H1 (cell line): ENCODE measurements around the gene ADCY6. TPM values are rescaled to one million over a fixed set of nuclear protein-coding genes. Genes with fewer than 3 reads are reported as not detected.

ENCODE experiments used
- CTCF ChIA-PET: fragments of 300-600 bp; sonication (Branson Sonifier 250); formaldehyde crosslinking; loops from one replicate; lab custom pipeline; 2021; ENCODE audit not compliant: partially characterized antibody; lab: Charles Lee
- POLR2A ChIA-PET: fragments of 300-600 bp; sonication (Branson Sonifier 250); formaldehyde crosslinking; loops from one replicate; lab custom pipeline; 2021; ENCODE audit warnings: inconsistent platforms; ENCODE audit not compliant: partially characterized antibody; lab: Charles Lee
- DNase-seq, 2 experiments: peaks; one replicate each; pipeline versions ENCODE4 v3.0.0 to v3.0.0-alpha.2; 2010 to 2022; ENCODE audit warnings: low spot score in 2 of 2, low read depth in 1 of 2, mixed read lengths in 1 of 2
- FAIRE-seq: peaks from 2 replicates; lab custom pipeline; 2011; peaks lifted over from hg19 to GRCh38; lab: Jason Lieb, UNC
- H2AFZ ChIP-seq: 2 replicates; pipeline ENCODE4 v1.8.1; 2012; ENCODE audit warnings: low read length, inconsistent platforms
- H2AK5ac ChIP-seq: 2 replicates; pipeline ENCODE4 v1.6.1; 2013; ENCODE audit warnings: low read depth, low read length
- H2BK120ac ChIP-seq: replicated peaks from 2 replicates; pipeline ENCODE3; 2013; ENCODE audit warnings: low read depth, low read length, inconsistent platforms
- H2BK12ac ChIP-seq: 2 replicates; pipeline ENCODE4 v1.6.1; 2013; ENCODE audit warnings: low read depth, low read length
- H2BK15ac ChIP-seq: 2 replicates; pipeline ENCODE4 v1.6.1; 2013; ENCODE audit warnings: low read length
- H2BK20ac ChIP-seq: 2 replicates; pipeline ENCODE4 v1.6.1; 2013; ENCODE audit warnings: low read length
- H2BK5ac ChIP-seq: 2 replicates; pipeline ENCODE4 v1.6.1; 2013; ENCODE audit warnings: low read depth, low read length
- H3K14ac ChIP-seq: 2 replicates; pipeline ENCODE4 v1.6.1; 2013; ENCODE audit warnings: inconsistent platforms; ENCODE audit not compliant: insufficient read length
- H3K18ac ChIP-seq: 2 replicates; pipeline ENCODE4 v1.6.1; 2013; ENCODE audit warnings: low read length; ENCODE audit errors: extremely low read depth
- H3K23ac ChIP-seq: 2 replicates; pipeline ENCODE4 v1.6.1; 2013; ENCODE audit warnings: inconsistent platforms; ENCODE audit not compliant: insufficient read length
- H3K23me2 ChIP-seq: 2 replicates; pipeline ENCODE4 v1.6.1; 2013; ENCODE audit warnings: low read depth, low read length
- H3K27ac ChIP-seq: 2 replicates; pipeline ENCODE4 v1.6.1; 2011; ENCODE audit warnings: low read depth, low read length, inconsistent platforms
- H3K27me3 ChIP-seq, 4 experiments: replicated peaks in 1 of 4; 1 replicate in 1 of 4; 2 replicates in 3 of 4; pipeline versions ENCODE4 v1.6.1 to v1.8.1; 2011 to 2013; ENCODE audit warnings: low read length in 3 of 4, mild to moderate bottlenecking in 3 of 4, inconsistent platforms in 2 of 4, mixed read lengths in 2 of 4, moderate library complexity in 1 of 4; ENCODE audit not compliant: control insufficient read depth in 3 of 4, insufficient read depth in 3 of 4; ENCODE audit errors: extremely low read depth in 1 of 4
- H3K36me3 ChIP-seq, 4 experiments: 2 replicates each; pipeline versions ENCODE4 v1.6.1 to v1.8.1; 2011 to 2013; ENCODE audit warnings: mild to moderate bottlenecking in 4 of 4, low read length in 3 of 4, moderate library complexity in 2 of 4, control low read depth in 1 of 4, inconsistent platforms in 1 of 4; ENCODE audit not compliant: insufficient read depth in 4 of 4, control insufficient read depth in 2 of 4
- H3K4ac ChIP-seq: replicated peaks from 2 replicates; pipeline ENCODE3; 2013; ENCODE audit warnings: low read length, low read depth, mixed read lengths, inconsistent platforms; ENCODE audit not compliant: insufficient read length
- H3K4me1 ChIP-seq, 4 experiments: replicated peaks in 1 of 4; 1 replicate in 1 of 4; 2 replicates in 3 of 4; pipeline versions ENCODE4 v1.6.1 to v1.8.1; 2011 to 2013; ENCODE audit warnings: low read length in 3 of 4, inconsistent platforms in 2 of 4, mixed read lengths in 1 of 4; ENCODE audit not compliant: insufficient read depth in 4 of 4, control insufficient read depth in 3 of 4
- H3K4me2 ChIP-seq, 2 experiments: 2 replicates each; pipeline versions ENCODE4 v1.6.1 to v1.8.1; 2011 to 2013; ENCODE audit warnings: low read depth in 2 of 2, low read length in 2 of 2, control low read depth in 1 of 2, inconsistent platforms in 1 of 2, mild to moderate bottlenecking in 1 of 2; ENCODE audit not compliant: insufficient read depth in 1 of 2
- H3K4me3 ChIP-seq, 4 experiments: fragments of 200-600, 300-600 bp in 1 of 4; sonication (generic), shearing (Covaris generic), sonication (Bioruptor Twin) in 1 of 4; 2 replicates each; pipeline versions ENCODE4 v1.5.1 to v1.8.1; 2011 to 2016; ENCODE audit warnings: low read length in 4 of 4, low read depth in 3 of 4, control low read depth in 2 of 4, inconsistent platforms in 2 of 4, mild to moderate bottlenecking in 2 of 4, mixed read lengths in 1 of 4, moderate library complexity in 1 of 4; ENCODE audit not compliant: insufficient read depth in 2 of 4; ENCODE audit errors: extremely low read depth in 1 of 4
- H3K56ac ChIP-seq: replicated peaks from 2 replicates; pipeline ENCODE3; 2013; ENCODE audit warnings: low read depth, mild to moderate bottlenecking, mixed read lengths, low read length, inconsistent platforms; ENCODE audit not compliant: insufficient read length
- H3K79me1 ChIP-seq: 2 replicates; pipeline ENCODE4 v1.6.1; 2013; ENCODE audit warnings: low read depth, low read length, control low read depth
- H3K79me2 ChIP-seq, 2 experiments: 2 replicates each; pipeline versions ENCODE4 v1.6.1 to v1.8.1; 2012 to 2013; ENCODE audit warnings: low read length in 2 of 2, mild to moderate bottlenecking in 2 of 2, inconsistent platforms in 1 of 2; ENCODE audit not compliant: insufficient read depth in 2 of 2, control insufficient read depth in 1 of 2
- H3K9ac ChIP-seq, 4 experiments: replicated peaks in 1 of 4; 1 replicate in 1 of 4; 2 replicates in 3 of 4; pipeline versions ENCODE4 v1.6.1 to v1.8.1; 2011 to 2013; ENCODE audit warnings: low read depth in 3 of 4, low read length in 3 of 4, control low read depth in 2 of 4, mild to moderate bottlenecking in 2 of 4, moderate library complexity in 2 of 4, inconsistent platforms in 1 of 4; ENCODE audit errors: extremely low read depth in 1 of 4
- H3K9me3 ChIP-seq, 2 experiments: 2 replicates each; pipeline versions ENCODE4 v1.6.1 to v1.8.1; 2012 to 2013; ENCODE audit warnings: mild to moderate bottlenecking in 2 of 2, moderate library complexity in 2 of 2, control low read depth in 1 of 2, inconsistent platforms in 1 of 2, low read depth in 1 of 2, low read length in 1 of 2, mixed read lengths in 1 of 2; ENCODE audit not compliant: insufficient read depth in 2 of 2
- H4K20me1 ChIP-seq, 2 experiments: replicated peaks in 1 of 2; 2 replicates each; pipeline versions ENCODE3 to v1.8.1; 2011 to 2013; ENCODE audit warnings: inconsistent platforms in 2 of 2, low read length in 2 of 2, mild to moderate bottlenecking in 1 of 2; ENCODE audit not compliant: insufficient read depth in 2 of 2, control insufficient read depth in 1 of 2
- H4K5ac ChIP-seq: 2 replicates; pipeline ENCODE4 v1.6.1; 2013; ENCODE audit warnings: low read length, low read depth, mixed read lengths, inconsistent platforms; ENCODE audit not compliant: insufficient read length
- H4K8ac ChIP-seq: 2 replicates; pipeline ENCODE4 v1.8.0; 2013; ENCODE audit warnings: mild to moderate bottlenecking, moderate library complexity, low read length, inconsistent platforms; ENCODE audit not compliant: insufficient read depth; ENCODE audit errors: extremely low read depth
- H4K91ac ChIP-seq: replicated peaks from 2 replicates; pipeline ENCODE3; 2013; ENCODE audit warnings: low read length, mixed read lengths, inconsistent platforms; ENCODE audit not compliant: insufficient read length
- BCL11A ChIP-seq, 2 experiments: IDR thresholded peaks; one replicate each; pipeline ENCODE4 v1.6.1; 2011; ENCODE audit warnings: low read depth in 2 of 2, low read length in 2 of 2, mild to moderate bottlenecking in 2 of 2
- CBX5 ChIP-seq: fragments of 300-800, 300-1000 bp; sonication (generic); IDR thresholded peaks from 2 replicates; pipeline ENCODE4 v1.7.1; 2016; ENCODE audit warnings: antibody characterized with exemption, low read length, low read depth
- CHD1 ChIP-seq: IDR thresholded peaks from 2 replicates; pipeline ENCODE4 v1.6.1; 2012; ENCODE audit warnings: low read depth, low read length, improper control_type of control experiment
- CHD2 ChIP-seq: IDR thresholded peaks from 2 replicates; pipeline ENCODE4 v1.6.1; 2012; ENCODE audit warnings: low read length, improper control_type of control experiment
- HDAC2 ChIP-seq, 2 experiments: fragments of 300-600 bp in 1 of 2; sonication (generic) in 1 of 2; IDR thresholded peaks; 2 replicates each; pipeline ENCODE4 v1.6.1; 2011 to 2012; ENCODE audit warnings: low read depth in 2 of 2, low read length in 2 of 2, mild to moderate bottlenecking in 2 of 2, moderate library complexity in 2 of 2, borderline replicate concordance in 1 of 2, inconsistent platforms in 1 of 2
- HDAC6 ChIP-seq: IDR thresholded peaks from one replicate; pipeline ENCODE4 v1.7.1; 2012; ENCODE audit warnings: low read depth, mild to moderate bottlenecking, inconsistent platforms, low read length, moderate library complexity
- KDM1A ChIP-seq: fragments of 200-600, 300-600 bp; sonication (generic); IDR thresholded peaks from 2 replicates; pipeline ENCODE4 v1.7.1; 2016; ENCODE audit warnings: mild to moderate bottlenecking, low read length, borderline replicate concordance
- KDM4A ChIP-seq: IDR thresholded peaks from one replicate; pipeline ENCODE4 v1.7.1; 2012; ENCODE audit warnings: low read depth, mild to moderate bottlenecking, moderate library complexity, low read length, inconsistent platforms; ENCODE audit not compliant: severe bottlenecking
- KDM5A ChIP-seq: fragments of 200-600 bp; IDR thresholded peaks from 2 replicates; pipeline ENCODE4 v1.7.1; 2012; ENCODE audit warnings: mild to moderate bottlenecking, low read length, inconsistent platforms, mixed read lengths
- PHF8 ChIP-seq: fragments of 200-600 bp; sonication (generic); conservative IDR thresholded peaks from 2 replicates; pipeline ENCODE4 v1.7.1; 2012; ENCODE audit warnings: low read depth, mild to moderate bottlenecking, inconsistent platforms, low read length, moderate library complexity
- SIX5 ChIP-seq: IDR thresholded peaks from 2 replicates; pipeline ENCODE4 v1.6.1; 2011; ENCODE audit warnings: mild to moderate bottlenecking, low read depth, low read length
- SP1 ChIP-seq: IDR thresholded peaks from 2 replicates; pipeline ENCODE4 v1.6.1; 2011; ENCODE audit warnings: low read depth, low read length
- TCF12 ChIP-seq: IDR thresholded peaks from 2 replicates; pipeline ENCODE4 v1.6.1; 2011; ENCODE audit warnings: low read depth, mild to moderate bottlenecking, low read length
- WGBS, 2 experiments: shearing (Covaris generic) in 1 of 2; methylation state at CpG; one replicate each; pipeline versions ENCODE4 v1.1.6 to v1.1.7; 2013 to 2015; ENCODE audit warnings: low lambda C conversion rate in 2 of 2, mixed read lengths in 2 of 2, inconsistent platforms in 1 of 2, low coverage in 1 of 2, missing lambda C conversion rate in 1 of 2; ENCODE audit not compliant: insufficient replicate concordance in 2 of 2, insufficient coverage in 1 of 2, insufficient read length in 1 of 2; ENCODE audit errors: extremely low coverage in 1 of 2, missing lambda C conversion rate in 1 of 2; 5-methylcytosine and 5-hydroxymethylcytosine counted together
- polyA plus RNA-seq, 7 experiments: library from polyadenylated mRNA; depleted of rRNA in 3 of 7; stranded (reverse) in 5 of 7; unstranded in 2 of 7; fragments of >200 nt in 5 of 7; fragments of 200-250 nt in 2 of 7; gene quantifications; 1 replicate in 5 of 7; 2 replicates in 1 of 7; 4 replicates in 1 of 7; pipeline versions ENCODE4 v1.2.1 to v1.2.3, GENCODE V29; 2011 to 2013; ENCODE audit warnings: missing spikeins in 2 of 7, mixed read lengths in 2 of 7
- total RNA-seq: library from RNA; stranded (reverse); fragmentation: NEBNext Ultra II Directional; extraction: Animal tissue kit (Norgen Biotek cat#: 25700); gene quantifications from 2 replicates; pipeline ENCODE4 v1.2.1, GENCODE V29; 2021
- TF ChIP-seq, protein P1 (sequence below): IDR thresholded peaks from 2 replicates; pipeline ENCODE4 v1.6.1; 2011; ENCODE audit warnings: low read depth, mild to moderate bottlenecking, low read length; ENCODE audit not compliant: insufficient read depth

Gene ADCY6
- total and polyA plus RNA-seq, 2 of the 8 experiments (the other 6 are each of a cell fraction or from before 2014, with no cell fraction given) = 11.7 to 17.5 TPM

DNA sequence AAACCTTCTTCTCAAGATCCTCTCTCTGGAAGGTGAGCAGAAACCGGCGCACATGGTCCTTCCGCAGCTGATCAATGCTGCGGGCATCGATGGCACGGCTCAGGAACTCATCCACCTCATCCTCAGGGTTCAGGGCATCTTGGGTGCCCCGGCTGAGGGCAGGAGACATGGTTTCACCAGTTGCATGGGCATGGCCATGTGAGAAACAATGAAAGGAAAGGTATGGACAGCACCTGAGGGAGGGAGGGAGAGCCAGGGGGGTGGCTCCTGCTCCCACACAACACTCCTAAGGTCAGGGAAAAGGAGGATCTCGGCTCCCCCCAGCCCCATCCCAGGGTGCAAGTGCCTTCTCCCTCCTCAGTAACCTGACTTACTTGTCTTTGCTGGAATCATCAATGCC lies 13.6 kb downstream of the ADCY6 start:
- peaks cover 0 to 5% of the 10 kb centered on the region in 2 experiments for H4K20me1 ChIP-seq
- no peak overlapping the region for H3K56ac ChIP-seq
- WGBS, 2 experiments = 93% methylated on average over 8 of the region's 8 CpGs; no CpG with 5 or more reads in 1 of the 2 experiments
- no peak overlapping the region for H4K91ac ChIP-seq
- POLR2A ChIA-PET = interaction anchor here (1.0 kb wide), 1 partner anchor 108 kb away, joined by 3 read pairs; no protein-coding TSS in a partner anchor
- no peak overlapping the region for H3K9ac ChIP-seq
- H4K8ac ChIP-seq = no peak overlapping the region
- CTCF ChIA-PET = interaction anchor here (0.7 to 2.6 kb wide), 5 partner anchors 9 to 39 kb away, joined by 3 to 12 read pairs (median 3); no protein-coding TSS in a partner anchor
- no peak overlapping the region for H2AK5ac ChIP-seq
- no peak overlapping the region for H3K14ac ChIP-seq
- H2AFZ ChIP-seq = no peak overlapping the region
- no peak overlapping the region for H4K5ac ChIP-seq
- H2BK5ac ChIP-seq = no peak overlapping the region; the same call in 1 of the 2 replicates
- no peak overlapping the region for H2BK20ac ChIP-seq
- no peaks in the 10 kb centered on the region for H3K23me2 ChIP-seq
- FAIRE-seq (no peak), DNase-seq (no peak)
- no peak overlapping the region for H2BK12ac ChIP-seq
- no peaks in the 10 kb centered on the region for H3K9me3 ChIP-seq
- H2BK120ac ChIP-seq = no peak overlapping the region
- 0 out of 2 replicates have a peak overlapping the region, but pooled peaks have one; percentile 29 for H2BK15ac ChIP-seq
- H3K27ac ChIP-seq = no peak overlapping the region
- no peak overlapping the region for H3K4ac ChIP-seq
- no peaks in the 10 kb centered on the region for H3K79me2 ChIP-seq
- H3K27me3 ChIP-seq = no peaks in the 10 kb centered on the region
- no peak overlapping the region for H3K23ac ChIP-seq
- H3K4me2 ChIP-seq = no peak overlapping the region
- no peak overlapping the region for H3K4me3 ChIP-seq
- 0 out of 2 replicates have a peak, but pooled peaks cover 2% of the 10 kb centered on the region for H3K79me1 ChIP-seq
- H3K36me3 ChIP-seq = peaks cover 3 to 52% (median 30%) of the 10 kb centered on the region in 4 experiments; a peak in 7 of 8 replicates
- peaks cover 0 to 14% (median 11%) of the 10 kb centered on the region in 4 experiments; a peak in 6 of 7 replicates for H3K4me1 ChIP-seq
- H3K18ac ChIP-seq = no peak overlapping the region
- TF ChIP-seq PHF8 = no peak
- TF ChIP-seq, protein P1, sequence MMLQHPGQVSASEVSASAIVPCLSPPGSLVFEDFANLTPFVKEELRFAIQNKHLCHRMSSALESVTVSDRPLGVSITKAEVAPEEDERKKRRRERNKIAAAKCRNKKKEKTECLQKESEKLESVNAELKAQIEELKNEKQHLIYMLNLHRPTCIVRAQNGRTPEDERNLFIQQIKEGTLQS = no peak
- TF ChIP-seq SIX5 = no peak
- no peak for TF ChIP-seq HDAC2 (IDR thresholded peaks at IDR 0.05; ENCODE audit: borderline replicate concordance in 1 of 2, low read depth in 2 of 2, low read length in 2 of 2)
- TF ChIP-seq CBX5 = no peak
- TF ChIP-seq CHD2 = no peak
- TF ChIP-seq HDAC6 = no peak
- TF ChIP-seq SP1 = no peak
- no peak for TF ChIP-seq CHD1
- no peak for TF ChIP-seq KDM4A
- TF ChIP-seq BCL11A (IDR thresholded peaks at IDR 0.05; ENCODE audit: low read depth in 2 of 2, low read length in 2 of 2) = no peak
- TF ChIP-seq KDM5A = no peak
- no peak for TF ChIP-seq KDM1A
- TF ChIP-seq TCF12 = no peak
